WTC11 (cell line): ENCODE measurements around the gene CLK1. TPM values are rescaled to one million over a fixed set of nuclear protein-coding genes. Genes with fewer than 3 reads are reported as not detected.
A peak's percentile ranks its signal among the peaks of the same experiment; 100 is the strongest.

Experiments
- ARID4B ChIP-seq: sonication (generic); formaldehyde crosslinking; IDR thresholded peaks from 2 replicates; pipeline ENCODE4 v1.8.0; 2023; ENCODE audit warnings: missing genetic modification reagents, mild to moderate bottlenecking, borderline replicate concordance
- ATF2 ChIP-seq: sonication (generic); formaldehyde crosslinking; IDR thresholded peaks from 2 replicates; pipeline ENCODE4 v1.8.1; 2022; ENCODE audit warnings: low read depth, missing genetic modification reagents, borderline replicate concordance
- CBFB ChIP-seq: sonication (generic); formaldehyde crosslinking; IDR thresholded peaks from 2 replicates; pipeline ENCODE4 v1.8.1; 2022; ENCODE audit warnings: mild to moderate bottlenecking, low read depth, missing genetic modification reagents
- CREM ChIP-seq: sonication (generic); formaldehyde crosslinking; IDR thresholded peaks from 2 replicates; pipeline ENCODE4 v1.8.1; 2022; ENCODE audit warnings: mild to moderate bottlenecking, missing genetic modification reagents, moderate library complexity
- ESRRA ChIP-seq: sonication (generic); formaldehyde crosslinking; IDR thresholded peaks from 2 replicates; pipeline ENCODE4 v1.8.1; 2022; ENCODE audit warnings: mild to moderate bottlenecking, missing genetic modification reagents, borderline replicate concordance
- FOXK1 ChIP-seq: sonication (generic); formaldehyde crosslinking; IDR thresholded peaks from 2 replicates; pipeline ENCODE4 v1.8.0; 2022; ENCODE audit warnings: mild to moderate bottlenecking, moderate library complexity, missing genetic modification reagents
- GRHL2 ChIP-seq: fragments of 250-450 bp; sonication (Bioruptor Pico); IDR thresholded peaks from 2 replicates; pipeline ENCODE4 v1.8.0; 2022; ENCODE audit warnings: mild to moderate bottlenecking, moderate library complexity; ENCODE audit not compliant: insufficient replicate concordance, severe bottlenecking
- HMGA2 ChIP-seq: fragments of 250-450 bp; sonication (Bioruptor Pico); IDR thresholded peaks from 2 replicates; pipeline ENCODE4 v1.4.0; 2021; ENCODE audit warnings: mild to moderate bottlenecking, moderate library complexity
- JAZF1 ChIP-seq: fragments of 250-450 bp; sonication (Bioruptor Pico); IDR thresholded peaks from 2 replicates; pipeline ENCODE4 v1.9.0; 2021; ENCODE audit warnings: moderate library complexity, mild to moderate bottlenecking, inconsistent platforms
- JUN ChIP-seq: sonication (generic); formaldehyde crosslinking; IDR thresholded peaks from 2 replicates; pipeline ENCODE4 v1.8.0; 2023; ENCODE audit warnings: mild to moderate bottlenecking, missing genetic modification reagents
- KAT7 ChIP-seq: sonication (generic); formaldehyde crosslinking; IDR thresholded peaks from 2 replicates; pipeline ENCODE4 v1.8.1; 2023; ENCODE audit warnings: missing genetic modification reagents, mild to moderate bottlenecking, borderline replicate concordance
- NFATC4 ChIP-seq: fragments of 250-450 bp; sonication (Bioruptor Pico); IDR thresholded peaks from 2 replicates; pipeline ENCODE4 v1.9.0; 2021; ENCODE audit warnings: mild to moderate bottlenecking
- NFE2L1 ChIP-seq: sonication (generic); formaldehyde crosslinking; IDR thresholded peaks from 2 replicates; pipeline ENCODE4 v1.8.1; 2023; ENCODE audit warnings: missing genetic modification reagents
- NR3C1 ChIP-seq: sonication (generic); formaldehyde crosslinking; conservative IDR thresholded peaks from 2 replicates; pipeline ENCODE4 v1.8.1; 2023; ENCODE audit warnings: low read depth, mild to moderate bottlenecking, missing genetic modification reagents
- PRRX2 ChIP-seq: fragments of 250-450 bp; sonication (Bioruptor Pico); IDR thresholded peaks from 2 replicates; pipeline ENCODE4 v1.8.0; 2021; ENCODE audit warnings: mild to moderate bottlenecking
- RORB ChIP-seq: fragments of 250-450 bp; sonication (Bioruptor Pico); IDR thresholded peaks from 2 replicates; pipeline ENCODE4 v1.9.0; 2021; ENCODE audit warnings: mild to moderate bottlenecking
- SMAD3 ChIP-seq: sonication (generic); formaldehyde crosslinking; IDR thresholded peaks from 2 replicates; pipeline ENCODE4 v1.8.0; 2022; ENCODE audit warnings: missing genetic modification reagents, mild to moderate bottlenecking, borderline replicate concordance
- SP1 ChIP-seq: sonication (generic); formaldehyde crosslinking; conservative IDR thresholded peaks from 2 replicates; pipeline ENCODE4 v1.8.1; 2022; ENCODE audit warnings: missing genetic modification reagents
- ZBTB21 ChIP-seq: sonication (generic); formaldehyde crosslinking; IDR thresholded peaks from 2 replicates; pipeline ENCODE4 v1.8.1; 2023; ENCODE audit warnings: mild to moderate bottlenecking, missing genetic modification reagents, borderline replicate concordance
- ZNF138 ChIP-seq: sonication (generic); formaldehyde crosslinking; conservative IDR thresholded peaks from 2 replicates; pipeline ENCODE4 v1.8.1; 2022; ENCODE audit warnings: mild to moderate bottlenecking, moderate library complexity, missing genetic modification reagents
- ZNF281 ChIP-seq: sonication (generic); formaldehyde crosslinking; IDR thresholded peaks from 2 replicates; pipeline ENCODE4 v1.8.0; 2023; ENCODE audit warnings: mild to moderate bottlenecking, missing genetic modification reagents
- ZNF671 ChIP-seq: fragments of 250-450 bp; sonication (Bioruptor Pico); IDR thresholded peaks from 2 replicates; pipeline ENCODE4 v1.8.0; 2021; ENCODE audit warnings: mild to moderate bottlenecking
- total RNA-seq: library from RNA; stranded (reverse); gene quantifications from 3 replicates; pipeline ENCODE4 v1.2.3, GENCODE V29; 2021
- TF ChIP-seq, protein P1 (sequence below): sonication (generic); formaldehyde crosslinking; IDR thresholded peaks from 2 replicates; pipeline ENCODE4 v1.8.1; 2023; ENCODE audit warnings: mild to moderate bottlenecking, moderate library complexity, missing genetic modification reagents
- TF ChIP-seq, protein P2 (sequence below): sonication (generic); formaldehyde crosslinking; IDR thresholded peaks from 2 replicates; pipeline ENCODE4 v1.8.0; 2022; ENCODE audit warnings: missing genetic modification reagents
- TF ChIP-seq, protein P3 (sequence below): sonication (generic); formaldehyde crosslinking; IDR thresholded peaks from 2 replicates; pipeline ENCODE4 v1.8.0; 2023; ENCODE audit warnings: missing genetic modification reagents

CLK1 gene
- total RNA-seq, 1 experiment from 2014 or later = 25.5 TPM

DNA sequence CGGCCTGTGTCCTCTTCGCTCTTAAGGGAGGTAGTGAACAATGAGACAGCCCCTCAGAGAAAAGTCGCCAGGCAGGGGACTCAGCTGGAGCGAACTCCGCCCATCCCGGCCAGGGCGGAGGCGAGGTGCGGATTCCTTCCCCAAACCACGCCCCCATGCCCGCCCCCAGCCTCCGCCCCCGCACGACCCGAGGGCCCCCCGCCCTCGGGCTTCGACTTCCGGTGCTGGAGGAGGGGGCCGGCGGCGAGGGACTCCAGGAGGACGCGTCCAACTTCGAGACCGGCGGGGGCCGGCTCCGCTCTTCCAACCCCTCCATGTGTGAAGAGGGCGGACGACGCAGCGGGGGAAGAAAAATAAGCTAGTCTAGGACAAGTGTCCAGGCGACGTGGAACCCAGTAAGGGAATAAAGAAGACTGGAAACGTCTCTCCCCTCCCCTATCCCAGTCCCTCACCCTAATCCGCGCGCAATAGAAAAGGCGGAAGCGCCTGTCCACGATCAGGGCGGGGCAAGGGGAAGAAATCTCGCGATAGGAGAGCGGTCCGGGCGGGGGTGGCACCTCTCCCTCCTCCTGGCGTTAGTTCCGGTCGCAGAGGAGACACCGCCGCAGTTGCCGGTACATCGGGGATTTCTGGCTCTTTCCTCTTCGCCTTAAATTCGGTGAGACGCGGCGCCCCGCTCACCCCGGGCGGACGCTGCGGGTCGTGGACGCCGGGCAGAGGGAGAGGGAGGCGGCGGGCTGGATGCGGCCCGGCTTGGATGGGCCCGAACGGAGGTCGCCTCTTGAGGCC is 52.9 kb downstream of the CLK1 start, which contains the start of gene BZW1 (continued):
- TF ChIP-seq, protein P1, sequence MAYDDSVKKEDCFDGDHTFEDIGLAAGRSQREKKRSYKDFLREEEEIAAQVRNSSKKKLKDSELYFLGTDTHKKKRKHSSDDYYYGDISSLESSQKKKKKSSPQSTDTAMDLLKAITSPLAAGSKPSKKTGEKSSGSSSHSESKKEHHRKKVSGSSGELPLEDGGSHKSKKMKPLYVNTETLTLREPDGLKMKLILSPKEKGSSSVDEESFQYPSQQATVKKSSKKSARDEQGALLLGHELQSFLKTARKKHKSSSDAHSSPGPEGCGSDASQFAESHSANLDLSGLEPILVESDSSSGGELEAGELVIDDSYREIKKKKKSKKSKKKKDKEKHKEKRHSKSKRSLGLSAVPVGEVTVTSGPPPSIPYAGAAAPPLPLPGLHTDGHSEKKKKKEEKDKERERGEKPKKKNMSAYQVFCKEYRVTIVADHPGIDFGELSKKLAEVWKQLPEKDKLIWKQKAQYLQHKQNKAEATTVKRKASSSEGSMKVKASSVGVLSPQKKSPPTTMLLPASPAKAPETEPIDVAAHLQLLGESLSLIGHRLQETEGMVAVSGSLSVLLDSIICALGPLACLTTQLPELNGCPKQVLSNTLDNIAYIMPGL (CRISPR knock-in tag) = peak; percentile 75; the same call in 1 of the 2 replicates
- TF ChIP-seq GRHL2 (no peak), SP1 (peak; percentile 64), NFATC4 (no peak), ZNF671 (no peak), JAZF1 (CRISPR knock-in tag) (no peak), NFE2L1 (CRISPR knock-in tag) (0 out of 2 replicates have a peak, but pooled peaks have one; percentile 74), JUN (CRISPR knock-in tag) (no peak), ATF2 (CRISPR knock-in tag) (0 out of 2 replicates have a peak, but pooled peaks have one; percentile 52), ESRRA (CRISPR knock-in tag) (no peak), CBFB (CRISPR knock-in tag) (no peak; the same call in 1 of the 2 replicates), HMGA2 (CRISPR knock-in tag) (no peak), RORB (CRISPR knock-in tag) (no peak), CREM (0 out of 2 replicates have a peak, but pooled peaks have one; percentile 44), NR3C1 (CRISPR knock-in tag) (no peak), ARID4B (CRISPR knock-in tag) (no peak; the same call in 1 of the 2 replicates), ZBTB21 (no peak), SMAD3 (CRISPR knock-in tag) (no peak), FOXK1 (CRISPR knock-in tag) (peak; percentile 46; the same call in 1 of the 2 replicates), PRRX2 (no peak), ZNF281 (CRISPR knock-in tag) (no peak), ZNF138 (CRISPR knock-in tag) (no peak), KAT7 (CRISPR knock-in tag) (no peak)
- TF ChIP-seq, protein P2, sequence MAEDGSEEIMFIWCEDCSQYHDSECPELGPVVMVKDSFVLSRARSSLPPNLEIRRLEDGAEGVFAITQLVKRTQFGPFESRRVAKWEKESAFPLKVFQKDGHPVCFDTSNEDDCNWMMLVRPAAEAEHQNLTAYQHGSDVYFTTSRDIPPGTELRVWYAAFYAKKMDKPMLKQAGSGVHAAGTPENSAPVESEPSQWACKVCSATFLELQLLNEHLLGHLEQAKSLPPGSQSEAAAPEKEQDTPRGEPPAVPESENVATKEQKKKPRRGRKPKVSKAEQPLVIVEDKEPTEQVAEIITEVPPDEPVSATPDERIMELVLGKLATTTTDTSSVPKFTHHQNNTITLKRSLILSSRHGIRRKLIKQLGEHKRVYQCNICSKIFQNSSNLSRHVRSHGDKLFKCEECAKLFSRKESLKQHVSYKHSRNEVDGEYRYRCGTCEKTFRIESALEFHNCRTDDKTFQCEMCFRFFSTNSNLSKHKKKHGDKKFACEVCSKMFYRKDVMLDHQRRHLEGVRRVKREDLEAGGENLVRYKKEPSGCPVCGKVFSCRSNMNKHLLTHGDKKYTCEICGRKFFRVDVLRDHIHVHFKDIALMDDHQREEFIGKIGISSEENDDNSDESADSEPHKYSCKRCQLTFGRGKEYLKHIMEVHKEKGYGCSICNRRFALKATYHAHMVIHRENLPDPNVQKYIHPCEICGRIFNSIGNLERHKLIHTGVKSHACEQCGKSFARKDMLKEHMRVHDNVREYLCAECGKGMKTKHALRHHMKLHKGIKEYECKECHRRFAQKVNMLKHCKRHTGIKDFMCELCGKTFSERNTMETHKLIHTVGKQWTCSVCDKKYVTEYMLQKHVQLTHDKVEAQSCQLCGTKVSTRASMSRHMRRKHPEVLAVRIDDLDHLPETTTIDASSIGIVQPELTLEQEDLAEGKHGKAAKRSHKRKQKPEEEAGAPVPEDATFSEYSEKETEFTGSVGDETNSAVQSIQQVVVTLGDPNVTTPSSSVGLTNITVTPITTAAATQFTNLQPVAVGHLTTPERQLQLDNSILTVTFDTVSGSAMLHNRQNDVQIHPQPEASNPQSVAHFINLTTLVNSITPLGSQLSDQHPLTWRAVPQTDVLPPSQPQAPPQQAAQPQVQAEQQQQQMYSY (CRISPR knock-in tag) = no peak
- TF ChIP-seq, protein P3, sequence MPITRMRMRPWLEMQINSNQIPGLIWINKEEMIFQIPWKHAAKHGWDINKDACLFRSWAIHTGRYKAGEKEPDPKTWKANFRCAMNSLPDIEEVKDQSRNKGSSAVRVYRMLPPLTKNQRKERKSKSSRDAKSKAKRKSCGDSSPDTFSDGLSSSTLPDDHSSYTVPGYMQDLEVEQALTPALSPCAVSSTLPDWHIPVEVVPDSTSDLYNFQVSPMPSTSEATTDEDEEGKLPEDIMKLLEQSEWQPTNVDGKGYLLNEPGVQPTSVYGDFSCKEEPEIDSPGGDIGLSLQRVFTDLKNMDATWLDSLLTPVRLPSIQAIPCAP = no peak
